HG03442 (cell line): ENCODE results near the gene ITGB6.

ENCODE experiments used
- ATAC-seq: cut with Tn5 transposase; IDR thresholded peaks from one replicate; pipeline ENCODE4 v1.9.1; 2021; ENCODE audit warnings: mild to moderate bottlenecking, moderate library complexity; ENCODE audit not compliant: unreplicated experiment

The ITGB6 gene

DNA sequence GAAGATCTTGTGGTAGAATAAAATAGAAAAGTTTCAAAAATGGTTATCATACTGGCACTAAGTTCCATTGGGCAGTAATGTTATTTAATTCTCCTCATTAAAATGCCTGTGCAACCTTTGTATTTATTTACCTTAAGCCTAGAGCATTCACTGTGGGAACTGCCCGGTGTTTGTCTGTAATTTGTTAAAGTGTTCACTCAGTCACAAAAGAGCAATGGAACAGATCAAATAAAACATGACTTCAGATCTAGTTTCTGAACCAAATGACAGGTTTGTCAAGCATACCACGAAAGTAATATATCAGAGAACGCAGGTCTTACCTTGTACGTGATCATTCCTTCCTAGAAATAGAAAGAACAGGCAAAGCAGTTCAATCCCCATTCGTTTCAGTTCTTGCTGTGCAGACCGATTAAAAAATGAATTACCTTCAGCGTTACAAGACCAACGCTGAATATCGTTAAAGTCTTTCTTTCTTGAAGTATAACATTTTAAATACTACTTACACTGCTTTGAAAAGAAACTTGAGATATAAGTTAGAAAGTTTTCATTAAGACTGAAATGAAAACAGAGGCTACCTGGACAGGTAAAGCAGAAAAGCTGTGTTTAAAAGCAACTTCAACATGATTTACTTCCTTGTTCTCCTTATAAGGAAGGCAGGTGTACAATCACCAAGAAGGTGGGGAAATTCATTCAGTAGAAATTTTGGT, at the start of gene ITGB6:
ITGB6 (minus strand) TSS at position 590 of the 707 bp plus-strand sequence; CDS start at position 381, 209 bp downstream.
- no peak for ATAC-seq

DNA sequence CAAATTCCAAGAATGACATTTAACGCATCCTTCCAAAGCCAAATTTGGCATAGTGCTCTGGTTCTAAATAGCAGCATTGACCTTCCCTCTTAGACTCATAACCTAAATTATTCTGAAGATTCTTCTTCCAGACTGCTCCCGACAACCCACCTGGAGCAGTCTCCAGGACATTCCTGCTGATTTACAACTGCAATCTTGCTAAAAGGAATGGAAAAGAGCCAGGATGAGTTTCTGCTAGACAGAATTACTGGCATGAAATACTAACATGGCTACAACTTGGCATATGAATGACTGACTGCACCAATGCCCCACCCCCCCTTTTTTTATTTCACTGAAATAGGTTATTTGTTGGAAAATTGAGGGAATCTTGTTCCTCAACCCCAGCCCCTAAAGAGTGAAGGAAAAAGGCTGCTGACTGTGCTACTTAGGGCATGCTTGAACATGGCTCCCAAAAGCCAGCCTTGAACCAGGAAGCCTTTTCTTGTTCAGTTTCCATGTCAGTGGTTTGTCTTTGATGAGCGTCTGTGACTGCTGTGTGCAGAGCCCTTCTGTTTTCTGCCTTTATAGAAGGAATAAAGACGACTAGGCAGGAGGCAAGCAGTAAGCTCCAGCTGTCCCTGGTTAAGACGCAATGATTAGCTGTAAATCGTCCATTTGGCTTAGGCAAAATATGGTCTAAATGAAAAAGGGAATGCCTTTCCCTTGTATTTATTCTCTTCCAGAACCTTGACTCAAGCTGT, 47.4 kb upstream of the ITGB6 start:
- no peak for ATAC-seq

GRCh38 chr2:160246356-160246755, 46.3 kb upstream of the ITGB6 start:
- no peak for ATAC-seq

DNA sequence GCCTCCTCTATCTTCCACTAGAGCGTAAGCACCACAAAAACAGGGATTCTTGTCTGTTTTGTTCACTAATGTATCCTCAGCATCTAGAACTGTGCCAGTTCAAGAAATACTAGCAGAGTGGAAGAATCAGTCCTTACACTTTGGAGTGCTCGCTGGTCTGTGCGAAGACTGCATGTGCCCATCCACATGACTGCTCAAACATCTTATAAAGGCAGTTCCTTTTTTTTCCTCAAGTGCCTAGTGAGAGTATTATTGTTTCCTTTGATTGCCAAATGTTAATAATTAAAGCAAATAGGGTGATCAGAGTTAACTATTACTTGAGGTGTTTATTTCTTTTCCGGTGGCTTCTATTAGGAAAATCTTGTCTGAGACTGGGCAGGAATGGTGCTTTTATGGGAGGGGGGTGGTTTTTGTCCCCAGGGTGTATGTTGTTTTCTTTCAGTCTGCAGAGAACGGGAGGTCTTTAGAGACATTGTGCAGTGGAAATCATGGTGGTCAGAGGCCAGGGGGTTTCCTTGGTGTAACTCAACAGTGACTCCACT, 45.6 kb upstream of the ITGB6 start:
- ATAC-seq: no peak

- no peak for ATAC-seq
These were observed 43.0 kb upstream of the ITGB6 start for GRCh38 chr2:160242893-160243564.

- ATAC-seq: no peak
These were observed 41.4 kb upstream of the ITGB6 start for GRCh38 chr2:160241251-160242137.

- ATAC-seq: no peak
These were observed 39.4 kb upstream of the ITGB6 start for GRCh38 chr2:160239436-160239835.

- no peak for ATAC-seq
These were observed 38.3 kb upstream of the ITGB6 start for GRCh38 chr2:160238392-160238791.

GRCh38 chr2:160232905-160233475, 32.9 kb upstream of the ITGB6 start:
- ATAC-seq: no peak

GRCh38 chr2:160229591-160229990, 29.5 kb upstream of the ITGB6 start:
- no peak for ATAC-seq

DNA sequence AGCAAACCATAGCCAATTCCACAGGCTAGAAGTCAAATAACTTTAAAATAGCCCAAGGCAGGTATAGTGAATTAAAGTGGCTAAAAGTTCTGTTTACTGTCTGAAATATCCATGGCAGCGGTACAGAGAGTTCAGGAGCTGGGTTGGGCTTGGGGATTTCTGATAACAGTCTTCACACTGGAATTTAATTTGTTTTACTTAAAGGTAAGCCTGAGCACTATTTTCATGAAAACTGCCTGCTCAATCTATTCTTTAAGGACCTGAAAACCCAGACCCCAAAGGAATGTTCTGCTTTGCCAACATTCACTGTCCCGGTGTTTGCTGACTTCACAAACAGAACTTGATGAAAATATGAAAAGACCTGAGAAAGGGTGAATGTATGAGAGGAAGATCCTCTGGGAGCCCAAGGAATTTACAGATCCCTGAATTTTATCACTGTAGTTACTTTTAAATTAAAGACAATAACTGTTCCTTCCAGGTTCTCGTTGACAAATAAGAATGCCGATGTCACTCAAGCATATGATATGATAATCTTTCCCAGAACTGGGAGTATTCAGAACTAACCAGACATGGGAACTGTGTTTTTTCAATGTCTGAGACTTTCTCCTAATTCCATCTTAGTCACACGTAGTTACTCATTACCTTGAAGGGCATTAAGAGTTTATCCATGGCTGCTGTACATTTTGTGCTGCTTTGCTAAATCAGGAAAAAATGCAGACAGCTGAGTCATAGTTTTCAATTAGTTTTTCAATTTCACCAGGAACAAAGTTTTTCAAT, 28.3 kb upstream of the ITGB6 start:
- no peak for ATAC-seq

- no peak for ATAC-seq
These were observed 27.3 kb upstream of the ITGB6 start for GRCh38 chr2:160227293-160227915.

DNA sequence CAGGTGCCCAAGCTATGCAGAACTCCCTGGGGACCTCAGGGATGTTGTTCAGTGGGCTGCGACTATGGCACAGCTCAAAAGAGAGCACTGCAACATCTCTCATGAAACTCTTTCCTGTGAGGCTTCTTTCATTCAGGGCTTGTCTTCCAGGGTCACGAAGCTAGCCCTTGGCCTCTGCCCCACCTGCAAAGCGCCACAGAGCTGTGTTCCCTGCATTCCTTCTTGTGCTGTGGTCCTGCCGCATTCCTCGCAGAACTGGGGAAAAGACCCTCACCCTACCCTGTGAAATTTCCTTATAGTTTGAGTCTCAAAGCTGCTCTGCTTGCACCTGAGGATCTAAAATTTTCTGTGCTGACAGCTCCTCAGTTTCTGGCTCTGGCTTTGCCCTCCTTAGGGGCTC, 26.3 kb upstream of the ITGB6 start:
- no peak for ATAC-seq

DNA sequence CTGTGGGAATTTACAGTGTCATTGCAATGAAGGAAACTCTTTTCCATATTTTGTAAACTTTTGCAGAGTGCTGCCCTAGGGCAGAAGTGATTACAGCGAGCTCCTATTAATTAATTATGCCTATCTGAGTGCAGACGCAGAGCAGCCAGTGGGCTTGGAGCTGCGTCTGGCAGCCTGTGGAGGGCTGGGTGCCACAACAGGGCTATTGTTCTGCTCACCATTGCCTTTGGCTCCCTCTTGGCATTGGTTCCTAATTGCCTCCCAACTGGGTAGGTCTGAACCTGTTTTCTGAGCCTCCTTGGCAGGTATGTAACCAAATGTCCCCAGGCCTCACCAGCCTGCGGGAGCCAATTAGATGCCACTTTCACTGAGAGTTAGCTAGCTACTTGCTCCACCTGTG, 25.6 kb upstream of the ITGB6 start:
- ATAC-seq: no peak

DNA sequence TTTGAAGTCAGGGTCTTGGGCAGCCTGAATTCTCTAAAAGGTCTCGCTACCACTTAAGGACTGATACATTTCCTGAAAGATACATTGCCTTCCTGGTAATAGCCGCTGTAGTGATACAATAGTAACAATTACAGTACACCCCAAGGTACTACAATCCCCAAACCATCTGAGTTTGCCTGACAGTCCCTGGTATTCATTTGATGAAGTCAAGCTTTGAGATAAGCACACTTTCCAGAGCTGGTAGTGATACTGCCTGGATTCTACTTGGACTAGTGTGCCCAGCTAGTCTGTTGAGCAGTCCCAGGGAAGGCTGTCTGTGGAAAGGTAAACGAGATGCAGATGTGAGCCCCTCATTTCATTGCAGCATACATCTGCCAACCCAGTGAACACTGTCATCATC, 24.4 kb upstream of the ITGB6 start:
- no peak for ATAC-seq

- peak; percentile 95 for ATAC-seq
These were observed 24.0 kb upstream of the ITGB6 start for GRCh38 chr2:160224060-160224459.

- ATAC-seq: no peak
These were observed 23.5 kb upstream of the ITGB6 start for GRCh38 chr2:160223560-160223959.

DNA sequence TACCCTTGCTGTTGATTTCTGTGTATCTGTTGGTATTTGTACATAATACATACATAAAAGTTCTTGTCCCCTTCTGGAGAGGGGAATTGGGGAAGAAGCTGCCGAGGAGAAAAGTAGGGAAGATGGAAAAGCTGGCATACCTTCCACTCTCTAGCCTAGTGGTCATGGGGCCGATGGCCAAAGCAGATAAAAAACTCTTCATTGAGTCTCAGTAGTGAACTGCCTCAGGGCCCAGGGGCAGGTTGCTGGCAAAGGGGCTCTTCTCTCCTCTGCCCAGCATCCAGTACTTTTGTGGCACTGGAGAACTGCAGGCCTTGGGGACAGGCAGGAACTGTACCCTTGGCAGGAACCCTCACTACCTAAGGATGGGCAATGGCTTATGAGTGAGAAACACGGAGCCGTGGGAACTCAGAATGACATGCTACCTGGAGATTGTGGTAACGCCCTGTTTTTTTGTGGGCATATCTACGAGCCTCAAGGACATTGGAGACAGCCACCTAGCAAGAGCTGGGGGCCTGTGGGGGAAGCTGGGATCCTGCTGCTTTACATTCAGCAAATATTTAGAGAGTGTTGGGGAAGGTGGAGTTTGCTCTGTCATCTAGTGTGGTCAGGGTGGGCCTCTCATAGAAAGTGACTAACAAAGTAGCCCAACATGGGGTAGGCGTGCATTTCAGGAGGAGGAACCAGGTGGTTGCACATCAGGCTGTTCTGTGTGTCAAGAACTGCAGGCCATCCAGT, 22.6 kb upstream of the ITGB6 start:
- ATAC-seq: no peak
